Esophagus squamous epithelium (tissue), 5 donors: ENCODE data around the gene MFAP4. TPM values are rescaled to one million over a fixed set of nuclear protein-coding genes. Genes with fewer than 3 reads are reported as not detected.

Source experiments
- DNase-seq: peaks from one replicate; lab custom pipeline; 2025; lab: John Stamatoyannopoulos, UW
- H3K27ac ChIP-seq, 4 donors: fragments of 200-600 bp; sonication (generic); one replicate each; pipeline ENCODE4 v1.5.1; 2016 to 2019; ENCODE audit warnings: mild to moderate bottlenecking in 1 of 4
- H3K27me3 ChIP-seq, 4 donors: fragments of 200-600 bp; sonication (generic); 1 replicate in 3 of 4; 2 replicates in 1 of 4; pipeline versions ENCODE4 v1.5.1 to v1.6.0; 2017 to 2021; ENCODE audit warnings: antibody characterized with exemption in 1 of 4
- H3K36me3 ChIP-seq, 3 donors: fragments of 200-600 bp; sonication (generic); one replicate each; pipeline ENCODE4 v1.5.1; 2016 to 2019
- H3K4me1 ChIP-seq, 3 donors: fragments of 200-600 bp; sonication (generic); one replicate each; pipeline ENCODE4 v1.5.1; 2017 to 2019
- H3K4me3 ChIP-seq, 4 donors: fragments of 200-600 bp; sonication (generic); 1 replicate in 3 of 4; 2 replicates in 1 of 4; pipeline ENCODE4 v1.5.1; 2016 to 2019; ENCODE audit warnings: mild to moderate bottlenecking in 2 of 4, moderate library complexity in 1 of 4
- H3K9me3 ChIP-seq, 3 donors: fragments of 200-600 bp; sonication (generic); one replicate each; pipeline ENCODE4 v1.5.1; 2016 to 2019
- POLR2A ChIP-seq, 4 donors: fragments of 450-650 bp; IDR thresholded peaks; one replicate each; pipeline ENCODE4 v1.6.1; 2017; ENCODE audit warnings: antibody characterized with exemption in 4 of 4, mild to moderate bottlenecking in 4 of 4, moderate library complexity in 3 of 4
- WGBS, 2 donors: methylation state at CpG; one replicate each; pipeline ENCODE4 v1.1.5; 2018; 5-methylcytosine and 5-hydroxymethylcytosine counted together
- intact Hi-C: fragments of 100-400 bp; cut with DNase I; formaldehyde crosslinking; loops from one replicate; pipeline ENCODE4 v1.15.0; 2022
- total RNA-seq, 4 donors: library from RNA; depleted of rRNA; stranded (reverse); fragments of >200 nt; gene quantifications; one replicate each; pipeline ENCODE4 v1.1.0, GENCODE V29; 2016
- TF ChIP-seq, protein P1 (sequence below), 6 experiments: fragments of 450-650 bp in 4 of 6; fragments of 200-600 bp in 2 of 6; sonication (generic) in 2 of 6; IDR thresholded peaks; one replicate each; pipeline ENCODE4 v1.5.1; 2016 to 2019; ENCODE audit warnings: antibody characterized with exemption in 6 of 6, mild to moderate bottlenecking in 4 of 6, moderate library complexity in 4 of 6
- donor health status: DM: yes; HTN: yes; CAD: no.

MFAP4 gene
- total RNA-seq, 4 donors from 2014 or later, result 4.3 to 365 (median 21.6) TPM

DNA sequence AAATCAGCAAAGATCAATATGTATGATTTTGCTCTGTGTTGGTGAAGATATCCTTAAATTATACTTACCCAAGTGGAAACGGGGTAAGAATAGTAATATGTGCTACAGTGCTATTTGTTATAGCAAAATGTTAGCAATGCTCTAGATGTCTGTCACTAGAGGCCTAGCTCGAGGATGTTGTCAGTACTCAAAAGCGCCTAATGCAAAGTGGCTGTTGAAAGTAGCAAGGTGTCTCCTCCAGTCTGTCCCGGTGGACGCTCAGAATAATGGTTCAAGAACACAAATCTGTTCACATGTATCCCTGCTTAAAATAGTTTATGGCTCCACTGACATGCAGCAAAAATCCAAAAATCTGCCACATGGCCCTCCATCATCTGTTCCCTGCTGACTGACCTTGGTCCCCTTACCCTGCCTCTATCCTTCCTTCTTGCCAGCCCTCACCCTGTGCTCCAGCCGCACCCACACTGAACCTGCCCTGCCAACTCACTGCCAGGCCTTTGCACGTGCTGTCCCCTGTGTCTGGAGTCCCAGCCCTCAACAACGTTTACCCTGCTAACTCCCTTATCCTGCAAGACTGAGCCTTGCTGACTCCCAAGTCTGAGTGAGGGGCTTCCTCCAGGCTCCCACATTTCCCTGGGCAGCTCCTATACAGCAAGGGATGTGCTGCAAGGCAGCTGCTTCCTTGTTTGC lies 14.5 kb upstream of the MFAP4 start:
- peaks cover 22 to 50% (median 29%) of the 10 kb centered on the region in 3 donors for H3K4me1 ChIP-seq
- no peaks in the 10 kb centered on the region for H3K27me3 ChIP-seq
- no peak overlapping the region for H3K4me3 ChIP-seq
- H3K36me3 ChIP-seq, result no peaks in the 10 kb centered on the region
- peak overlapping the region in 1 of 4 donors; percentile 38 for H3K27ac ChIP-seq
- DNase-seq, result no peak
- H3K9me3 ChIP-seq, result no peaks in the 10 kb centered on the region
- WGBS, 2 donors, result 66 to 71% methylated on average over 8 of the region's 8 CpGs
- intact Hi-C loops, result no loop called here
- TF ChIP-seq POLR2A (IDR thresholded peaks at IDR 0.05), result no peak
- TF ChIP-seq, protein P1, sequence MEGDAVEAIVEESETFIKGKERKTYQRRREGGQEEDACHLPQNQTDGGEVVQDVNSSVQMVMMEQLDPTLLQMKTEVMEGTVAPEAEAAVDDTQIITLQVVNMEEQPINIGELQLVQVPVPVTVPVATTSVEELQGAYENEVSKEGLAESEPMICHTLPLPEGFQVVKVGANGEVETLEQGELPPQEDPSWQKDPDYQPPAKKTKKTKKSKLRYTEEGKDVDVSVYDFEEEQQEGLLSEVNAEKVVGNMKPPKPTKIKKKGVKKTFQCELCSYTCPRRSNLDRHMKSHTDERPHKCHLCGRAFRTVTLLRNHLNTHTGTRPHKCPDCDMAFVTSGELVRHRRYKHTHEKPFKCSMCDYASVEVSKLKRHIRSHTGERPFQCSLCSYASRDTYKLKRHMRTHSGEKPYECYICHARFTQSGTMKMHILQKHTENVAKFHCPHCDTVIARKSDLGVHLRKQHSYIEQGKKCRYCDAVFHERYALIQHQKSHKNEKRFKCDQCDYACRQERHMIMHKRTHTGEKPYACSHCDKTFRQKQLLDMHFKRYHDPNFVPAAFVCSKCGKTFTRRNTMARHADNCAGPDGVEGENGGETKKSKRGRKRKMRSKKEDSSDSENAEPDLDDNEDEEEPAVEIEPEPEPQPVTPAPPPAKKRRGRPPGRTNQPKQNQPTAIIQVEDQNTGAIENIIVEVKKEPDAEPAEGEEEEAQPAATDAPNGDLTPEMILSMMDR (IDR thresholded peaks at IDR 0.05), result no peak

DNA sequence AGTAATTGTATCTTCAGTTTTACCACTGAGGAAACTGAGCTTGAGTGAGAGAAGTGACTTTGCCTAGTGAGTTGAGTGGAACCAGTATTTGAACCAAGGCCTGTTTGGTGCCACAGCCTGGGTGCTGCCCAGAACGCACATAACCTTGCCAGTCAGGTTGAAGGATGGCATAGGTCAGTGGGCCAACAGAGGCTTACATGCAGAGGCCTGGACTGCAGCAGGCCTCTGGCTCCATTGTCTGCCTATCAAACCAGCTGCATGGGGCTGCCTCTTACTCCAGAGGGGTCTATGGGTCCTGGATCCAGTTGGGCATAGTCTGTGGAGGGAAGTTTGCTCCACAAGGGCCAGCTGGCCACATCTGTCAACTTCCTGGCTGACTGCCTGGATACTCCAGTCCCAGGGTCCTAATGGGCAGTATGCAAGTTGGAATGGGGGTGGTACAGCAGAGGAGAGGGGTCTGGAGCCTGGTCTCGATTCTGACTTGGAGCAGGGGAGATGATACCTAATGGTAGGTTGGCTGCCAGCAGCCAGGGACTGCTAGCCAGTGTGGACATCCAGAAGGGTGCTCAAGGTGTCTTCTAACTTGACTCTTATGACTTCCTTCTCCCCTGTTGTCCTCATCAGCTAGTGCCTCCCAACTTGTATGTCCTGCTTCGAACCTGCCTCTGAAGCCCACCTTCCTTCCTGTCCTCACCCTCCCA lies 12.9 kb upstream of the MFAP4 start:
- intact Hi-C loops, result no loop called here
- DNase-seq, result no peak
- Histone ChIP-seq H3K4me1 (peaks cover 22 to 50% (median 29%) of the 10 kb centered on the region in 3 donors), H3K27me3 (no peaks in the 10 kb centered on the region), H3K36me3 (no peaks in the 10 kb centered on the region), H3K4me3 (no peak overlapping the region), H3K27ac (peak overlapping the region in 1 of 4 donors; percentile 1), H3K9me3 (no peaks in the 10 kb centered on the region)
- WGBS, 2 donors, result 73 to 90% methylated on average over 2 to 3 of the region's 3 CpGs
- TF ChIP-seq POLR2A (IDR thresholded peaks at IDR 0.05), result no peak
- TF ChIP-seq, protein P1 (IDR thresholded peaks at IDR 0.05), result no peak

DNA sequence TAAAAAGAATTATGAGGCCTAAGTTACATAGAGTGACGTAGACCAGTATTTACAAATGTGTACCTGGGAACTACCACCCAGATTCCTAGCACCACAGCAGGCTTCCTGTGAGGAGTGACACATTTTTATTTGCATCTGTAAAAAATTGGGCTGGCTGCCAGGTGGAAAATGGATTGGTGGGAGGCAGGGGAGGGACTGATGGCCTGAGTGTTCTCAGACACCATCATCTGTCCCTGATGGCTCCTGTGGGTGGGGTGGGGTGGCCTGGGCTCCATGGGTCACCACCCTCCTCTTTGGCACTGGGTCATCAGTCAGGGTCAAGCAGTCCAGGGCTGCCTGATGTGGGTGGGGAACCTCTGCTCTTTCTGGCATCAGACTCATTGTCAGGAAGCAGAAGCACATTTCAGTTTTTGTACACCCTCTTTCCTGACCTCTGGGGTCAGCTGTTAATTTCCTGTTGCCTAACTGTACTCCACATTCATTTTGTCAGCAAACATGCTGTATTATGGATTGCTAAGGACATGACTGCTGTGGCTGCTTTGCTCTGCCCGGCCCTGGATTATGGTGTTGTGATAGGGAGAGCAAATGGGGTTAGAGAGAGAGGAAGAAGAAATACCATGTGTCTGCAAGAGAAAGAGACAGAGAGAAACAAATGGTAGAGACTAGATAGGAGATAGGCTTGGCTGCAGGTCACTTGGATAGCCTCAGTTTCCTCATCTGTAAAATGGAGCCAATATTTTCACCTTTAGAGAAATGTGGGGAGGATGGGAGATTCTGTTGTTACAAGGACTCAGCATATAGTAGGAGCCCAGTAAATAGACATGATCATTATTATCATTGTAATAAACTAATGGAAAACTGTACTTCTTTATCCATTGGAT lies 11.6 kb upstream of the MFAP4 start:
- TF ChIP-seq, protein P1 (IDR thresholded peaks at IDR 0.05), result no peak
- no peak for TF ChIP-seq POLR2A (IDR thresholded peaks at IDR 0.05)
- Histone ChIP-seq H3K9me3 (no peaks in the 10 kb centered on the region), H3K4me1 (peaks cover 22 to 50% (median 29%) of the 10 kb centered on the region in 3 donors), H3K4me3 (no peak overlapping the region), H3K27me3 (no peaks in the 10 kb centered on the region), H3K36me3 (no peaks in the 10 kb centered on the region), H3K27ac (peak overlapping the region; percentile 11 to 87 (median 72))
- intact Hi-C loops, result no loop called here
- 61 to 66% methylated on average over 2 of the region's 2 CpGs for WGBS, 2 donors
- no peak for DNase-seq

DNA sequence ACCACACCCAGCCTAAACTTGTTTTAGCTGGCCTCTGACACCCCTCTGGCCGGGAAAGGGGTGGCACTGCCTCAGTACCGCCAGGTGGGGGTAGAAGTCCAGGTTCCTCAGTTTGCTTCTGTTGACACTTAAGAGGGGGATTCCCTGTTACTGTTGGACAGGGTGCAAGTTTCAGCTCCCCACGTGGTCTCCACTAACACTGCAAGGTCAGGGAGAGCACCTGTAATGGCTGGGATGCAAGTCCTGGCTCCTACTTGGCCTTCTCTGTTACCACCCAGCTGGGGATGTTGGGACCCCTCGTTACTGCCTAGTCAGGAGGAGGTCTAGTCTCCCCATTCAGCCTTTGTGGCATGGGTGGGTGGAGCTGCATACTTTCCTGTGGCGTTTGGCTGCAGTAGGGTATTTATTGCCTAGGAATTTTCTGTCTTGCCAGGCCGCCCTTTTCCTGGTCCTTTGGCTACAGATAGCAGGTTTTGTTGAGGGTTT lies 10.6 kb upstream of the MFAP4 start:
- WGBS, 2 donors, result 25 to 45% methylated on average over 2 of the region's 6 CpGs
- Histone ChIP-seq H3K36me3 (no peaks in the 10 kb centered on the region), H3K27me3 (no peaks in the 10 kb centered on the region), H3K4me3 (no peak overlapping the region), H3K27ac (peak overlapping the region; percentile 11 to 87 (median 72)), H3K9me3 (no peaks in the 10 kb centered on the region), H3K4me1 (peaks cover 22 to 48% (median 29%) of the 10 kb centered on the region in 3 donors)
- no peak for DNase-seq
- intact Hi-C loops, result no loop called here
- TF ChIP-seq, protein P1 (IDR thresholded peaks at IDR 0.05), result peak in 5 of 6 experiments; percentile 11 to 61 (median 35)
- TF ChIP-seq POLR2A (IDR thresholded peaks at IDR 0.05), result no peak
